ENCODE results near the gene MSMO1. TPM values are rescaled to one million over a fixed set of nuclear protein-coding genes. Genes with fewer than 3 reads are reported as not detected.

MSMO1 gene
- total RNA-seq, 1 donor from 2014 or later: 62.0 TPM

GRCh38 chr4:165289423-165289785, 38.1 kb upstream of the MSMO1 start:
- H3K27me3 Mint-ChIP-seq: no peaks in the 10 kb centered on the region
- peaks cover 7% of the 10 kb centered on the region for H3K4me1 Mint-ChIP-seq (ENCODE audit: unreplicated experiment)
- H3K36me3 Mint-ChIP-seq: peaks cover 2% of the 10 kb centered on the region
- no peak for DNase-seq (ENCODE audit: extremely low spot score, unreplicated experiment)
- H3K27ac Mint-ChIP-seq: no peak overlapping the region
- peaks cover 3% of the 10 kb centered on the region for H3K9me3 Mint-ChIP-seq
- TF ChIP-seq CTCF (conservative IDR thresholded peaks at IDR 0.05): no peak
- no peak overlapping the region for H3K4me3 Mint-ChIP-seq

- no peak for DNase-seq (ENCODE audit: extremely low spot score, unreplicated experiment)
- H3K36me3 Mint-ChIP-seq: peaks cover 5% of the 10 kb centered on the region
- no peak overlapping the region for H3K4me3 Mint-ChIP-seq
- no peak overlapping the region for H3K27ac Mint-ChIP-seq
- H3K27me3 Mint-ChIP-seq: no peaks in the 10 kb centered on the region
- H3K4me1 Mint-ChIP-seq (ENCODE audit: unreplicated experiment): peaks cover 14% of the 10 kb centered on the region
- no peaks in the 10 kb centered on the region for H3K9me3 Mint-ChIP-seq
- no peak for TF ChIP-seq CTCF (conservative IDR thresholded peaks at IDR 0.05)
These were observed 34.4 kb upstream of the MSMO1 start for GRCh38 chr4:165293061-165293460.

- H3K36me3 Mint-ChIP-seq: peaks cover 8% of the 10 kb centered on the region
- no peaks in the 10 kb centered on the region for H3K9me3 Mint-ChIP-seq
- no peaks in the 10 kb centered on the region for H3K27me3 Mint-ChIP-seq
- H3K4me3 Mint-ChIP-seq: no peak overlapping the region
- no peak for TF ChIP-seq CTCF (conservative IDR thresholded peaks at IDR 0.05)
- no peak overlapping the region for H3K27ac Mint-ChIP-seq
- H3K4me1 Mint-ChIP-seq (ENCODE audit: unreplicated experiment): peaks cover 7% of the 10 kb centered on the region
- DNase-seq (ENCODE audit: extremely low spot score, unreplicated experiment): no peak
These were observed 33.4 kb upstream of the MSMO1 start for GRCh38 chr4:165293927-165294649.

GRCh38 chr4:165294907-165295306, 32.6 kb upstream of the MSMO1 start:
- Mint-ChIP-seq H3K27ac (peak overlapping the region; percentile 2), H3K4me3 (no peak overlapping the region), H3K9me3 (no peaks in the 10 kb centered on the region), H3K27me3 (no peaks in the 10 kb centered on the region), H3K36me3 (peaks cover 12% of the 10 kb centered on the region), H3K4me1 (ENCODE audit: unreplicated experiment) (peaks cover 7% of the 10 kb centered on the region)
- TF ChIP-seq CTCF (conservative IDR thresholded peaks at IDR 0.05): no peak
- no peak for DNase-seq (ENCODE audit: extremely low spot score, unreplicated experiment)

GRCh38 chr4:165297626-165298025, 29.8 kb upstream of the MSMO1 start:
- Mint-ChIP-seq H3K27me3 (no peaks in the 10 kb centered on the region), H3K36me3 (peaks cover 19% of the 10 kb centered on the region), H3K9me3 (no peaks in the 10 kb centered on the region), H3K4me1 (ENCODE audit: unreplicated experiment) (peaks cover 13% of the 10 kb centered on the region), H3K4me3 (no peak overlapping the region), H3K27ac (no peak overlapping the region)
- DNase-seq (ENCODE audit: extremely low spot score, unreplicated experiment): no peak
- TF ChIP-seq CTCF (conservative IDR thresholded peaks at IDR 0.05): no peak

Measured in type B pancreatic cell (in vitro differentiated cells).